GM21723 (cell line): ENCODE results near the gene TFG.

ENCODE experiments used
- ATAC-seq: cut with Tn5 transposase; IDR thresholded peaks from one replicate; pipeline ENCODE4 v1.9.1; 2021; ENCODE audit warnings: mild to moderate bottlenecking, moderate library complexity; ENCODE audit not compliant: unreplicated experiment

TFG gene

GRCh38 chr3:100753846-100754245, 44.6 kb downstream of the TFG start:
- ATAC-seq = no peak

- no peak for ATAC-seq
Measured at GRCh38 chr3:100754563-100755334, 45.5 kb downstream of the TFG start.

GRCh38 chr3:100756441-100756840, 47.1 kb downstream of the TFG start:
- no peak for ATAC-seq

GRCh38 chr3:100759159-100759558, 49.9 kb downstream of the TFG start:
- ATAC-seq = no peak

GRCh38 chr3:100759950-100760349, 50.7 kb downstream of the TFG start:
- ATAC-seq = no peak

- no peak for ATAC-seq
Measured at GRCh38 chr3:100760377-100760776, 51.1 kb downstream of the TFG start.

- peak; percentile 83 for ATAC-seq
Measured at GRCh38 chr3:100761211-100761942, 52.1 kb downstream of the TFG start.

GRCh38 chr3:100761951-100762350, 52.7 kb downstream of the TFG start:
- ATAC-seq = no peak

- ATAC-seq = no peak
Measured at GRCh38 chr3:100765437-100765975, 56.2 kb downstream of the TFG start.

GRCh38 chr3:100766069-100766468, 56.8 kb downstream of the TFG start:
- ATAC-seq = no peak

- ATAC-seq = no peak
Measured at GRCh38 chr3:100769693-100770092, 60.4 kb downstream of the TFG start.

- ATAC-seq = no peak
Measured at GRCh38 chr3:100775226-100775625, 65.9 kb downstream of the TFG start.

GRCh38 chr3:100775669-100776068, 66.4 kb downstream of the TFG start:
- no peak for ATAC-seq

GRCh38 chr3:100776097-100776729, 66.9 kb downstream of the TFG start:
- ATAC-seq = no peak

- no peak for ATAC-seq
Measured at GRCh38 chr3:100776746-100777145, 67.5 kb downstream of the TFG start.

GRCh38 chr3:100777271-100777670, 68.0 kb downstream of the TFG start:
- no peak for ATAC-seq

GRCh38 chr3:100779480-100779879, 70.2 kb downstream of the TFG start:
- no peak for ATAC-seq

GRCh38 chr3:100780071-100780622, 70.9 kb downstream of the TFG start:
- no peak for ATAC-seq

- ATAC-seq = no peak
Measured at GRCh38 chr3:100781301-100781700, 72.0 kb downstream of the TFG start.

GRCh38 chr3:100782348-100782747, 73.1 kb downstream of the TFG start:
- ATAC-seq = no peak

- no peak for ATAC-seq
Measured at GRCh38 chr3:100782906-100783305, 73.6 kb downstream of the TFG start.
